ENCODE results near the gene XPOT. TPM values are rescaled to one million over a fixed set of nuclear protein-coding genes. Genes with fewer than 3 reads are reported as not detected.

XPOT gene
- total RNA-seq, 2 experiments from 2014 or later, result 90.4 to 124 TPM

- Mint-ChIP-seq H3K4me1 (peaks cover 11% of the 10 kb centered on the region), H3K27ac (peak overlapping the region; percentile 19), H3K9me3 (ENCODE audit: low read depth) (no peaks in the 10 kb centered on the region), H3K4me3 (no peak overlapping the region), H3K36me3 (peaks cover 53% of the 10 kb centered on the region), H3K27me3 (no peaks in the 10 kb centered on the region)
- DNase-seq (no peak), ATAC-seq (no peak)
- CTCF ChIA-PET, result interaction anchor here (1.0 kb wide), 1 partner anchor 55 kb away, joined by 3 read pairs; no protein-coding TSS in a partner anchor
Observed at GRCh38 chr12:64494998-64495729, 91.0 kb downstream of the XPOT start.

- H3K27ac Mint-ChIP-seq, result no peak overlapping the region
- H3K27me3 Mint-ChIP-seq, result no peaks in the 10 kb centered on the region
- ATAC-seq (no peak), DNase-seq (no peak)
- H3K36me3 Mint-ChIP-seq, result peaks cover 51% of the 10 kb centered on the region
- no peak overlapping the region for H3K4me3 Mint-ChIP-seq
- H3K4me1 Mint-ChIP-seq, result peaks cover 8% of the 10 kb centered on the region
- no peaks in the 10 kb centered on the region for H3K9me3 Mint-ChIP-seq (ENCODE audit: low read depth)
- CTCF ChIA-PET, result no interaction called here
Observed at GRCh38 chr12:64496839-64497400, 92.7 kb downstream of the XPOT start.

- Mint-ChIP-seq H3K27me3 (no peaks in the 10 kb centered on the region), H3K4me3 (no peak overlapping the region), H3K9me3 (ENCODE audit: low read depth) (no peaks in the 10 kb centered on the region), H3K27ac (no peak overlapping the region), H3K36me3 (peaks cover 52% of the 10 kb centered on the region), H3K4me1 (peaks cover 9% of the 10 kb centered on the region)
- ATAC-seq (no peak), DNase-seq (no peak)
- CTCF ChIA-PET, result no interaction called here
Observed at GRCh38 chr12:64497484-64497883, 93.3 kb downstream of the XPOT start.

DNA sequence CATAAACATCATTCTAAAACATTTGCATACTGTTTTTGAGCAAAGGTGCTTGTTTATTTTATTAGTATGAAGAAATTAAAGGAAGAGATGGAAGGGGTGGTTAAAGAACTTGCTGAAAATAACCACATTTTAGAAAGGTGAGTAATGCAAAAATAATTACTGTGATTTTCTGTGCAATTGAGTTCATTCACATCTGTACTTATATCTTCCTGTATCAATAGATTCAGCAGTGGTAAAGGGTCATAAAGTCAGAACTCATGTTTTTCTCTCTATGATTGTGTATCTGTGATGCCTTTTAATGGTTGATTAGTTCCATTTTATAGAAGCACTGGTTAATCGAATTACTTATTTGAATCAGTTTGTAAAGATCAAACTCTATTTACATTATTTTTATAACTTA, 93.7 kb downstream of the XPOT start:
- H3K27ac Mint-ChIP-seq, result no peak overlapping the region

DNA sequence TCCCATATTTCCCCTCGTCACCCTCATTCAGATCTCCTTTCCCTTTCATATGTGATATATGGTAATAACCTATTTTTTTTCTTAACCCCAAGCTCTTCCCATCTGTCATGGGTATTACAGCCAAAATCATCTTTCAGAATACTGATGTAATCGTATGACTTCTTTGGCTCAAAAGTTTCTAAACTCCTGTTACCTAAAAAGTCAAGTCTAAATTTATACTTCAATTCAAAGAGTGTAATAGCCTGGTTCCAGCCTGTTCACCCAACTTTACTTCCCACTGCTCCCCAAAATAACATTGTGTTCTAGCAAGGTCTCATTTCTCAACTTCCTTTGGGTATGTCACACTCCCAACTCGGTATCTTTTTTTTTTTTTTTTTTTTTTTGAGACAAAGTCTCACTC, 96.2 kb downstream of the XPOT start:
- Mint-ChIP-seq H3K36me3 (peaks cover 47% of the 10 kb centered on the region), H3K27me3 (no peaks in the 10 kb centered on the region), H3K27ac (no peak overlapping the region), H3K4me1 (peaks cover 4% of the 10 kb centered on the region), H3K4me3 (no peak overlapping the region), H3K9me3 (ENCODE audit: low read depth) (no peaks in the 10 kb centered on the region)
- no peak for ATAC-seq
- CTCF ChIA-PET, result no interaction called here
- no peak for DNase-seq

More for the DNA sequence above, 93.7 kb downstream of the XPOT start:
- Mint-ChIP-seq H3K9me3 (ENCODE audit: low read depth) (no peaks in the 10 kb centered on the region), H3K4me3 (no peak overlapping the region), H3K4me1 (peaks cover 11% of the 10 kb centered on the region), H3K27me3 (no peaks in the 10 kb centered on the region), H3K36me3 (peaks cover 55% of the 10 kb centered on the region)
- DNase-seq, result no peak
- no peak for ATAC-seq
- CTCF ChIA-PET, result no interaction called here

Other genes starting within 250 kb of the XPOT start
- gene KICS2, start 182.1 kb upstream of the XPOT start, total RNA-seq, result 10 to 100 TPM; 10.5 to 11.5 TPM
- not detected for gene C12orf56, start 13.6 kb upstream of the XPOT start, total RNA-seq
- 10 to 100 TPM; 37.3 to 40.4 TPM for gene TBK1, start 47.7 kb downstream of the XPOT start, total RNA-seq
- gene RASSF3, start 206.1 kb downstream of the XPOT start, total RNA-seq, result 10 to 100 TPM; 45.5 to 61.5 TPM

Measured in activated CD8-positive, alpha-beta memory T cell treated with anti-CD3 and anti-CD28 coated beads, Interleukin-2, amount 10 ng/mL, durations not matched to agents 7 days and 5 days (primary cell).